Esophagus (tissue), 2 donors: ENCODE measurements around the gene CDX1. TPM values are rescaled to one million over a fixed set of nuclear protein-coding genes. Genes with fewer than 3 reads are reported as not detected.

ENCODE experiments used
- H3K27ac ChIP-seq, 2 donors: one replicate each; pipeline ENCODE4 v1.5.1; 2013; ENCODE audit warnings: low read depth in 2 of 2, mild to moderate bottlenecking in 2 of 2, inconsistent platforms in 1 of 2, low read length in 1 of 2, moderate library complexity in 1 of 2
- H3K27me3 ChIP-seq, 2 donors: one replicate each; pipeline ENCODE4 v1.6.1; 2013; ENCODE audit warnings: low read length in 2 of 2, control low read depth in 1 of 2, mild to moderate bottlenecking in 1 of 2; ENCODE audit not compliant: insufficient read depth in 2 of 2, control insufficient read depth in 1 of 2
- H3K36me3 ChIP-seq, 2 donors: one replicate each; pipeline ENCODE4 v1.6.1; 2013; ENCODE audit warnings: low read length in 1 of 2; ENCODE audit not compliant: control insufficient read depth in 2 of 2, insufficient read depth in 2 of 2
- H3K4me1 ChIP-seq, 2 donors: one replicate each; pipeline ENCODE4 v1.6.1; 2013; ENCODE audit warnings: low read length in 1 of 2; ENCODE audit not compliant: control insufficient read depth in 2 of 2, insufficient read depth in 2 of 2
- H3K4me3 ChIP-seq, 2 donors: one replicate each; pipeline ENCODE4 v1.5.1; 2013; ENCODE audit warnings: low read length in 2 of 2, mild to moderate bottlenecking in 2 of 2, low read depth in 1 of 2, moderate library complexity in 1 of 2
- H3K9me3 ChIP-seq, 2 donors: one replicate each; pipeline ENCODE4 v1.6.1; 2013; ENCODE audit warnings: mild to moderate bottlenecking in 2 of 2, low read depth in 1 of 2, low read length in 1 of 2, moderate library complexity in 1 of 2; ENCODE audit not compliant: control insufficient read depth in 2 of 2, insufficient read depth in 1 of 2
- WGBS, 2 donors: extraction: QIAGEN DNeasy Blood & Tissue Kit; methylation state at CpG; one replicate each; pipeline ENCODE4 v1.1.7; 2013; 5-methylcytosine and 5-hydroxymethylcytosine counted together
- polyA plus RNA-seq, 2 donors: library from polyadenylated mRNA; stranded (reverse); fragments of 200-250 nt; gene quantifications; one replicate each; pipeline ENCODE4 v1.2.3, GENCODE V29; 2013
- donor health status: healthy with polysubstance abuse.
- donor health status: Bipolar disorder and iron deficiency.

CDX1 gene
- polyA plus RNA-seq, 2 donors, result 0.08 TPM; not detected in 1

GRCh38 chr5:150130493-150130922, 36.1 kb upstream of the CDX1 start:
- H3K4me3 ChIP-seq, result no peak overlapping the region
- no peaks in the 10 kb centered on the region for H3K27me3 ChIP-seq
- H3K36me3 ChIP-seq, result peaks cover 0 to 5% of the 10 kb centered on the region in 2 donors
- no peak overlapping the region for H3K27ac ChIP-seq
- WGBS, 2 donors, result 80% methylated on average over 8 of the region's 8 CpGs
- H3K9me3 ChIP-seq, result no peaks in the 10 kb centered on the region
- peaks cover 0 to 10% of the 10 kb centered on the region in 2 donors for H3K4me1 ChIP-seq

GRCh38 chr5:150131461-150131860, 35.1 kb upstream of the CDX1 start:
- H3K27ac ChIP-seq, result no peak overlapping the region

GRCh38 chr5:150131978-150132694, 34.4 kb upstream of the CDX1 start:
- Histone ChIP-seq H3K4me3 (no peak overlapping the region), H3K27ac (peak overlapping the region in 1 of 2 donors; percentile 29), H3K9me3 (no peaks in the 10 kb centered on the region), H3K4me1 (peaks cover 0 to 11% of the 10 kb centered on the region in 2 donors), H3K27me3 (no peaks in the 10 kb centered on the region), H3K36me3 (no peaks in the 10 kb centered on the region)
- 59 to 60% methylated on average over 12 of the region's 12 CpGs for WGBS, 2 donors

More at GRCh38 chr5:150131461-150131860, 35.1 kb upstream of the CDX1 start:
- peaks cover 0 to 10% of the 10 kb centered on the region in 2 donors for H3K4me1 ChIP-seq
- H3K4me3 ChIP-seq, result no peak overlapping the region
- peaks cover 0 to 3% of the 10 kb centered on the region in 2 donors for H3K36me3 ChIP-seq
- no peaks in the 10 kb centered on the region for H3K9me3 ChIP-seq
- no peaks in the 10 kb centered on the region for H3K27me3 ChIP-seq
- WGBS, 2 donors, result 85 to 86% methylated on average over 4 of the region's 4 CpGs

GRCh38 chr5:150132740-150133139, 33.8 kb upstream of the CDX1 start:
- WGBS, 2 donors, result 86 to 88% methylated on average over 22 of the region's 22 CpGs
- H3K27me3 ChIP-seq, result no peaks in the 10 kb centered on the region
- H3K27ac ChIP-seq, result no peak overlapping the region
- H3K4me3 ChIP-seq, result no peak overlapping the region
- no peaks in the 10 kb centered on the region for H3K9me3 ChIP-seq
- peaks cover 0 to 12% of the 10 kb centered on the region in 2 donors for H3K4me1 ChIP-seq
- no peaks in the 10 kb centered on the region for H3K36me3 ChIP-seq

GRCh38 chr5:150133581-150134197, 32.9 kb upstream of the CDX1 start:
- Histone ChIP-seq H3K27ac (no peak overlapping the region), H3K4me1 (peaks cover 0 to 14% of the 10 kb centered on the region in 2 donors), H3K4me3 (no peak overlapping the region), H3K36me3 (no peaks in the 10 kb centered on the region), H3K27me3 (no peaks in the 10 kb centered on the region), H3K9me3 (no peaks in the 10 kb centered on the region)
- 73 to 78% methylated on average over 16 of the region's 16 CpGs for WGBS, 2 donors

- Histone ChIP-seq H3K9me3 (no peaks in the 10 kb centered on the region), H3K27ac (no peak overlapping the region), H3K4me1 (peaks cover 0 to 14% of the 10 kb centered on the region in 2 donors), H3K4me3 (no peak overlapping the region), H3K36me3 (no peaks in the 10 kb centered on the region), H3K27me3 (no peaks in the 10 kb centered on the region)
- WGBS, 2 donors, result 44 to 52% methylated on average over 7 of the region's 7 CpGs
Observed at GRCh38 chr5:150134198-150134588, 32.4 kb upstream of the CDX1 start.

- Histone ChIP-seq H3K27me3 (no peaks in the 10 kb centered on the region), H3K4me1 (peaks cover under 1 to 16% of the 10 kb centered on the region in 2 donors), H3K9me3 (no peaks in the 10 kb centered on the region), H3K36me3 (no peaks in the 10 kb centered on the region), H3K27ac (no peak overlapping the region), H3K4me3 (no peak overlapping the region)
- 75 to 77% methylated on average over 21 of the region's 21 CpGs for WGBS, 2 donors
Observed at GRCh38 chr5:150135557-150136304, 30.8 kb upstream of the CDX1 start.

- H3K9me3 ChIP-seq, result no peaks in the 10 kb centered on the region
- H3K27me3 ChIP-seq, result no peaks in the 10 kb centered on the region
- peaks cover 3 to 20% of the 10 kb centered on the region in 2 donors for H3K4me1 ChIP-seq
- 77 to 87% methylated on average over 16 of the region's 16 CpGs for WGBS, 2 donors
- peak overlapping the region in 1 of 2 donors; percentile 12 for H3K27ac ChIP-seq
- H3K36me3 ChIP-seq, result no peaks in the 10 kb centered on the region
- H3K4me3 ChIP-seq, result no peak overlapping the region
Observed at GRCh38 chr5:150136305-150137167, 30.0 kb upstream of the CDX1 start.
